Suprapubic skin (tissue), 4 donors: ENCODE data around the gene PIK3R1.
A peak's percentile ranks its signal among the peaks of the same experiment; 100 is the strongest.

Experiments
- CTCF ChIP-seq, 2 donors: fragments of 200-600 bp in 1 of 2; fragments of 450-650 bp in 1 of 2; sonication (generic) in 1 of 2; IDR thresholded peaks; one replicate each; pipeline ENCODE4 v1.5.1; 2016 to 2019; ENCODE audit warnings: antibody characterized with exemption in 2 of 2, mild to moderate bottlenecking in 1 of 2, moderate library complexity in 1 of 2
- POLR2A ChIP-seq, 2 donors: fragments of 450-650 bp; IDR thresholded peaks; one replicate each; pipeline ENCODE4 v1.6.1; 2017; ENCODE audit warnings: antibody characterized with exemption in 2 of 2, mild to moderate bottlenecking in 2 of 2, moderate library complexity in 2 of 2
- POLR2AphosphoS5 ChIP-seq, 3 donors: sonication (generic); formaldehyde crosslinking; IDR thresholded peaks; one replicate each; pipeline ENCODE4 v1.6.1; 2017; ENCODE audit warnings: antibody characterized with exemption in 3 of 3

GRCh38 chr5:68170826-68171558 lies 44.6 kb upstream of the PIK3R1 start:
- TF ChIP-seq CTCF (IDR thresholded peaks at IDR 0.05) (no peak), POLR2A (IDR thresholded peaks at IDR 0.05) (no peak), POLR2AphosphoS5 (IDR thresholded peaks at IDR 0.05) (peak in 2 of 3 donors; percentile 71 to 88)
